ENCODE measurements around the gene NOCT. TPM values are rescaled to one million over a fixed set of nuclear protein-coding genes. Genes with fewer than 3 reads are reported as not detected.

The NOCT gene
- total and polyA plus RNA-seq, 2 donors (not counting 3 experiments of a cell fraction or from before 2014, with no cell fraction given) = 7.6 to 20.1 TPM

GRCh38 chr4:139076016-139076744, 60.6 kb downstream of the NOCT start:
- Histone ChIP-seq H3K4me3 (replicated peaks in 1 of 3; ENCODE audit: insufficient read depth in 1 of 3, low read depth in 1 of 3, low read length in 3 of 3) (no peak overlapping the region), H3K27me3 (ENCODE audit: control insufficient read depth in 2 of 2, insufficient read depth in 2 of 2, low read length in 2 of 2) (no peaks in the 10 kb centered on the region), H3K27ac (ENCODE audit: insufficient read depth, low read depth, low read length) (no peak overlapping the region), H3K36me3 (ENCODE audit: control insufficient read depth in 2 of 2, extremely low read depth in 1 of 2, insufficient read depth in 2 of 2, low read length in 2 of 2) (peaks cover 2 to 7% of the 10 kb centered on the region in 2 experiments), H3K9me1 (replicated peaks; ENCODE audit: control insufficient read depth, extremely low read depth, insufficient read depth, low read length) (no peaks in the 10 kb centered on the region), H2AFZ (ENCODE audit: low read depth, low read length) (no peak overlapping the region), H3K9me3 (replicated peaks; ENCODE audit: control insufficient read depth, insufficient read depth, low read length) (no peaks in the 10 kb centered on the region), H3K9ac (replicated peaks; ENCODE audit: extremely low read depth, insufficient read depth, low read length) (no peak overlapping the region), H3K4me2 (ENCODE audit: insufficient read depth, low read length) (no peak overlapping the region), H3K4me1 (ENCODE audit: control insufficient read depth, extremely low read depth, insufficient read depth, low read length) (no peaks in the 10 kb centered on the region), H4K20me1 (replicated peaks; ENCODE audit: control insufficient read depth, extremely low read depth, insufficient read depth, low read length) (peaks cover 19% of the 10 kb centered on the region), H3K79me2 (ENCODE audit: control insufficient read depth, insufficient read depth, low read length) (peaks cover 75% of the 10 kb centered on the region)
- no peak for FAIRE-seq
- intact Hi-C loops (cut with micrococcal nuclease) (no loop called here), dilution Hi-C loops (cut with MboI; ENCODE audit: extremely low pct_ligation_motif_present, low sequenced_read_pairs) (no loop called here)
- POLR2A ChIA-PET = no interaction called here
- DNase-seq (ENCODE audit: low read depth, low spot score) = no peak
- CTCF ChIA-PET = interaction anchor here (0.9 to 4.3 kb wide), 3 partner anchors 10 to 46 kb away, joined by 3 to 33 read pairs (median 4); no protein-coding TSS in a partner anchor
- TF ChIP-seq MYC (IDR thresholded peaks at IDR 0.05; ENCODE audit: low read depth, low read length) = no peak
- TF ChIP-seq CTCF (IDR thresholded peaks at IDR 0.05; ENCODE audit: extremely low read depth in 1 of 2, insufficient read depth in 1 of 2, low read depth in 1 of 2, low read length in 2 of 2) = no peak
- TF ChIP-seq EZH2 (IDR thresholded peaks at IDR 0.05; ENCODE audit: borderline replicate concordance, low read depth, low read length, severe bottlenecking) = no peak
- TF ChIP-seq MAX (IDR thresholded peaks at IDR 0.05; ENCODE audit: insufficient read depth, insufficient read length) = no peak
- BruUV-seq (replicated peaks) = no TSS peak

Data from endothelial cell of umbilical vein (primary cell).